A549 (cell line): ENCODE data around the gene PHRF1. TPM values are rescaled to one million over a fixed set of nuclear protein-coding genes. Genes with fewer than 3 reads are reported as not detected.

Experiments
- ATAC-seq, 2 experiments: fragments of 200-7000 bp in 1 of 2; fragments of >200 bp in 1 of 2; cut with Nextera tagmentation in 1 of 2; cut with Tn5 transposase in 1 of 2; 3 replicates each; pipeline versions ENCODE4 v1.8.0 to v1.9.1; 2018 to 2020; ENCODE audit warnings: mild to moderate bottlenecking in 1 of 2, moderate library complexity in 1 of 2
- CTCF ChIA-PET: fragments of 300-600 bp; sonication (Branson Sonifier 250); formaldehyde crosslinking; extraction: SDS; loops from one replicate; lab custom pipeline; 2021; ENCODE audit warnings: antibody characterized with exemption, inconsistent platforms; lab: Yijun Ruan, JAX
- POLR2A ChIA-PET: fragments of 350-600 bp; formaldehyde crosslinking; extraction: SDS; loops from one replicate; lab custom pipeline; 2021; ENCODE audit warnings: antibody characterized with exemption, inconsistent platforms; lab: Yijun Ruan, JAX
- DNase-seq, 2 experiments: peaks; one replicate each; pipeline versions ENCODE4 v3.0.0 to v3.0.0-alpha.2; 2011 to 2016; ENCODE audit warnings: low read depth in 1 of 2, low spot score in 1 of 2
- FAIRE-seq: peaks from 2 replicates; lab custom pipeline; 2011; peaks lifted over from hg19 to GRCh38; lab: Jason Lieb, UNC
- H3K27ac ChIP-seq, 2 experiments: fragments of >200 bp; sonication (Bioruptor Twin); formaldehyde crosslinking; 3 replicates each; pipeline ENCODE4 v1.5.1; 2016 to 2017
- H3K4me1 ChIP-seq: fragments of >200 bp; sonication (Bioruptor Twin); formaldehyde crosslinking; 3 replicates; pipeline ENCODE4 v1.6.1; 2016
- H3K4me2 ChIP-seq: fragments of >200 bp; sonication (Bioruptor Twin); formaldehyde crosslinking; 3 replicates; pipeline ENCODE4 v1.6.1; 2016
- H3K4me3 ChIP-seq: fragments of >200 bp; sonication (Bioruptor Twin); formaldehyde crosslinking; 3 replicates; pipeline ENCODE4 v1.5.1; 2016
- H3K9me3 ChIP-seq: fragments of >200 bp; sonication (Bioruptor Twin); formaldehyde crosslinking; 3 replicates; pipeline ENCODE4 v1.6.1; 2016
- CEBPB ChIP-seq, 2 experiments: fragments of >200 bp in 1 of 2; sonication (Bioruptor Twin) in 1 of 2; formaldehyde crosslinking in 1 of 2; IDR thresholded peaks; 2 replicates each; pipeline ENCODE4 v1.6.1; 2012 to 2016
- CHD2 ChIP-seq: fragments of 150-350 bp; IDR thresholded peaks from 2 replicates; pipeline ENCODE4 v1.6.1; 2014; ENCODE audit warnings: low read length; ENCODE audit not compliant: partially characterized antibody
- EHMT2 ChIP-seq: fragments of 200-600 bp; sonication (generic); IDR thresholded peaks from 2 replicates; pipeline ENCODE4 v1.6.1; 2016; ENCODE audit warnings: antibody characterized with exemption, low read depth, mild to moderate bottlenecking, moderate library complexity
- FOSL2 ChIP-seq, 2 experiments: fragments of 450-650 bp in 1 of 2; fragments of >200 bp in 1 of 2; sonication (Bioruptor Twin) in 1 of 2; formaldehyde crosslinking; IDR thresholded peaks; 2 replicates each; pipeline versions ENCODE4 v1.5.0 to v1.6.1; 2016 to 2020; ENCODE audit warnings: mild to moderate bottlenecking in 1 of 2, moderate library complexity in 1 of 2
- HDAC2 ChIP-seq: fragments of 200-600 bp; sonication (generic); IDR thresholded peaks from 2 replicates; pipeline ENCODE4 v1.6.1; 2016
- HMGXB4 ChIP-seq: fragments of 250-450 bp; sonication (Bioruptor Pico); IDR thresholded peaks from 2 replicates; pipeline ENCODE4 v1.5.0; 2021; ENCODE audit warnings: mild to moderate bottlenecking, moderate library complexity, borderline replicate concordance
- JUN ChIP-seq, 2 experiments: fragments of >200 bp; sonication (Bioruptor Twin); formaldehyde crosslinking; IDR thresholded peaks; 2 replicates in 1 of 2; 3 replicates in 1 of 2; pipeline ENCODE4 v1.6.1; 2016 to 2017
- JUNB ChIP-seq: fragments of >200 bp; sonication (Bioruptor Twin); formaldehyde crosslinking; IDR thresholded peaks from 2 replicates; pipeline ENCODE4 v1.6.1; 2016
- KDM1A ChIP-seq: fragments of 200-600 bp; sonication (generic); IDR thresholded peaks from 2 replicates; pipeline ENCODE4 v1.6.1; 2016; ENCODE audit warnings: low read depth, mild to moderate bottlenecking
- MAX ChIP-seq: IDR thresholded peaks from 2 replicates; pipeline ENCODE4 v1.6.1; 2012
- MYC ChIP-seq: IDR thresholded peaks from 2 replicates; pipeline ENCODE4 v1.6.1; 2012; ENCODE audit warnings: mild to moderate bottlenecking, inconsistent platforms, low read length, improper control_type of control experiment, borderline replicate concordance
- PBX3 ChIP-seq: IDR thresholded peaks from 2 replicates; pipeline ENCODE4 v1.6.1; 2012
- RARB ChIP-seq: fragments of 250-450 bp; sonication (Bioruptor Pico); IDR thresholded peaks from 2 replicates; pipeline ENCODE4 v1.8.0; 2021; ENCODE audit warnings: mild to moderate bottlenecking, moderate library complexity
- RNF2 ChIP-seq: fragments of 200-600 bp; sonication (generic); IDR thresholded peaks from 2 replicates; pipeline ENCODE4 v1.6.1; 2016; ENCODE audit warnings: low read depth, mild to moderate bottlenecking, antibody characterized with exemption, moderate library complexity, borderline replicate concordance
- ZC3H11A ChIP-seq: fragments of 450-650 bp; IDR thresholded peaks from 2 replicates; pipeline ENCODE4 v1.6.1; 2014; ENCODE audit warnings: antibody characterized with exemption, mild to moderate bottlenecking
- WGBS: methylation state at CpG from one replicate; pipeline ENCODE4 v1.1.6; 2017; ENCODE audit errors: missing lambda C conversion rate; 5-methylcytosine and 5-hydroxymethylcytosine counted together
- polyA plus RNA-seq, 4 experiments: library from polyadenylated mRNA; depleted of rRNA in 3 of 4; stranded (reverse); fragments of >200 nt; fragmentation: RNase III in 1 of 4; extraction: RNeasy Plus Mini Kit Qiagen cat#74134 plus additional on column Dnase treatment in 1 of 4; gene quantifications; 2 replicates in 3 of 4; 3 replicates in 1 of 4; pipeline ENCODE4 v1.2.3, GENCODE V29; 2011 to 2017

The PHRF1 gene
- polyA plus RNA-seq, 2 of the 4 experiments (the other 2 are of a cell fraction): 10.8 to 25.3 TPM

- 97% methylated on average over 13 of the region's 29 CpGs for WGBS
- no peak for ATAC-seq
- Histone ChIP-seq H3K4me2 (peak overlapping the region; percentile 90), H3K9me3 (no peaks in the 10 kb centered on the region), H3K4me3 (peak overlapping the region; percentile 86), H3K27ac (peak overlapping the region; percentile 90 to 94), H3K4me1 (peaks cover 20% of the 10 kb centered on the region)
- ChIA-PET POLR2A (interaction anchor here (0.6 kb wide), 1 partner anchor 14 kb away, joined by 3 read pairs; the partner anchor contains the start of gene PHRF1), CTCF (interaction anchor here (1.1 to 8.3 kb wide), 3 partner anchors 7 to 27 kb away, joined by 3 to 66 read pairs (median 6); no protein-coding TSS in a partner anchor)
- no peak for DNase-seq
- FAIRE-seq: no peak
- TF ChIP-seq MYC: no peak
Measured at GRCh38 chr11:562046-562645, 14.1 kb upstream of the PHRF1 start.

GRCh38 chr11:563066-563811, 13.0 kb upstream of the PHRF1 start:
- Histone ChIP-seq H3K27ac (no peak overlapping the region), H3K4me2 (no peak overlapping the region), H3K9me3 (no peaks in the 10 kb centered on the region), H3K4me3 (no peak overlapping the region), H3K4me1 (peaks cover 28% of the 10 kb centered on the region)
- no peak for FAIRE-seq
- no peak for TF ChIP-seq KDM1A
- ChIA-PET CTCF (interaction anchor here (2.4 to 8.3 kb wide), 2 partner anchors 8 to 12 kb away, joined by 6 to 66 read pairs; no protein-coding TSS in a partner anchor), POLR2A (interaction anchor here (0.7 kb wide), 1 partner anchor 13 kb away, joined by 4 read pairs; the partner anchor contains the start of gene PHRF1)
- 96% methylated on average over 9 of the region's 18 CpGs for WGBS
- ATAC-seq: no peak
- no peak for DNase-seq

GRCh38 chr11:563812-564578, 12.3 kb upstream of the PHRF1 start:
- ChIA-PET POLR2A (interaction anchor here (0.7 kb wide), 1 partner anchor 12 kb away, joined by 4 read pairs; the partner anchor contains the start of gene PHRF1), CTCF (interaction anchor here (0.5 to 8.3 kb wide), 6 partner anchors 8 to 383 kb away, joined by 3 to 66 read pairs (median 4); no protein-coding TSS in a partner anchor)
- H3K4me3 ChIP-seq: no peak overlapping the region
- no peak for DNase-seq
- no peak for TF ChIP-seq ZC3H11A
- no peak for TF ChIP-seq HMGXB4
- no peak for TF ChIP-seq MYC
- TF ChIP-seq JUNB: no peak
- no peak for TF ChIP-seq CHD2
- no peak for TF ChIP-seq RNF2
- TF ChIP-seq HDAC2: no peak
- H3K4me2 ChIP-seq: no peak overlapping the region
- H3K9me3 ChIP-seq: no peaks in the 10 kb centered on the region
- ATAC-seq: no peak
- H3K4me1 ChIP-seq: peaks cover 28% of the 10 kb centered on the region
- 93% methylated on average over 12 of the region's 12 CpGs for WGBS
- no peak for FAIRE-seq
- H3K27ac ChIP-seq: no peak overlapping the region

- peaks cover 25% of the 10 kb centered on the region for H3K4me1 ChIP-seq
- H3K4me2 ChIP-seq: no peak overlapping the region
- H3K4me3 ChIP-seq: no peak overlapping the region
- H3K27ac ChIP-seq: peak overlapping the region in 1 of 2 experiments; percentile 35; a peak in 2 of 6 replicates
- POLR2A ChIA-PET: interaction anchor here (2.0 kb wide), 1 partner anchor 10 kb away, joined by 7 read pairs; the partner anchor contains the start of gene PHRF1
- WGBS: 72% methylated on average over 9 of the region's 12 CpGs
- ATAC-seq (no peak), DNase-seq (no peak), FAIRE-seq (no peak)
- TF ChIP-seq KDM1A: no peak
- peak; percentile 27; the same call in 1 of the 2 replicates for TF ChIP-seq PBX3
- no peak for TF ChIP-seq EHMT2
- no peak for TF ChIP-seq FOSL2 (IDR thresholded peaks at IDR 0.05)
- TF ChIP-seq FOSL2 (CRISPR knock-in tag; IDR thresholded peaks at IDR 0.05): no peak
- TF ChIP-seq CEBPB (IDR thresholded peaks at IDR 0.05): no peak
- no peak for TF ChIP-seq JUN (IDR thresholded peaks at IDR 0.05)
- no peak for TF ChIP-seq RARB (CRISPR knock-in tag)
- TF ChIP-seq MAX: no peak
- CTCF ChIA-PET: interaction anchor here (0.8 to 8.3 kb wide), 6 partner anchors 8 to 47 kb away, joined by 3 to 66 read pairs (median 4); no protein-coding TSS in a partner anchor
- no peaks in the 10 kb centered on the region for H3K9me3 ChIP-seq
Measured at GRCh38 chr11:565921-566509, 10.3 kb upstream of the PHRF1 start.
